Mesenchymal stem cell (in vitro differentiated cells and primary cell): Measurements from ENCODE around the gene WAPL.

ENCODE experiments used
- DNase-seq: peaks from one replicate; pipeline ENCODE4 v3.0.0-alpha.2; 2013
- H2AFZ ChIP-seq: one replicate; pipeline ENCODE4 v1.6.1; 2013; ENCODE audit warnings: low read depth, mild to moderate bottlenecking, control low read depth, inconsistent platforms, low read length, moderate library complexity
- H2AK5ac ChIP-seq: 2 replicates; pipeline ENCODE4 v1.6.1; 2013; ENCODE audit warnings: low read length, moderate library complexity, mild to moderate bottlenecking, inconsistent platforms; ENCODE audit not compliant: severe bottlenecking
- H2BK120ac ChIP-seq: one replicate; pipeline ENCODE4 v1.6.1; 2013; ENCODE audit warnings: low read depth, mild to moderate bottlenecking, inconsistent platforms, low read length, moderate library complexity
- H2BK12ac ChIP-seq, 2 experiments: one replicate each; pipeline ENCODE4 v1.6.1; 2013; ENCODE audit warnings: inconsistent platforms in 2 of 2, low read length in 2 of 2, mild to moderate bottlenecking in 2 of 2, moderate library complexity in 2 of 2, control low read depth in 1 of 2
- H2BK15ac ChIP-seq: one replicate; pipeline ENCODE4 v1.6.1; 2013; ENCODE audit warnings: mild to moderate bottlenecking, low read depth, inconsistent platforms; ENCODE audit not compliant: poor library complexity, severe bottlenecking
- H2BK5ac ChIP-seq: 2 replicates; pipeline ENCODE4 v1.6.1; 2013; ENCODE audit warnings: low read depth, mild to moderate bottlenecking, low read length, control low read depth, inconsistent platforms; ENCODE audit not compliant: poor library complexity, severe bottlenecking
- H3K14ac ChIP-seq, 2 experiments: one replicate each; pipeline ENCODE4 v1.6.1; 2013; ENCODE audit warnings: inconsistent platforms in 2 of 2, low read length in 2 of 2, control low read depth in 1 of 2, mild to moderate bottlenecking in 1 of 2, moderate library complexity in 1 of 2
- H3K18ac ChIP-seq, 2 experiments: one replicate each; pipeline ENCODE4 v1.6.1; 2013; ENCODE audit warnings: inconsistent platforms in 2 of 2, low read length in 2 of 2, control low read depth in 1 of 2, low read depth in 1 of 2, mild to moderate bottlenecking in 1 of 2
- H3K23ac ChIP-seq, 2 experiments: one replicate each; pipeline ENCODE4 v1.6.1; 2013; ENCODE audit warnings: inconsistent platforms in 2 of 2, low read length in 2 of 2, mild to moderate bottlenecking in 2 of 2, moderate library complexity in 2 of 2, control low read depth in 1 of 2
- H3K27ac ChIP-seq: 2 replicates; pipeline ENCODE4 v1.5.1; 2013; ENCODE audit warnings: mild to moderate bottlenecking, moderate library complexity, low read length, control low read depth, inconsistent platforms; ENCODE audit not compliant: poor library complexity, severe bottlenecking
- H3K27me3 ChIP-seq, 2 experiments: 2 replicates each; pipeline versions ENCODE4 v1.6.1 to v1.7.0; 2013; ENCODE audit warnings: low read length in 2 of 2, mild to moderate bottlenecking in 2 of 2, moderate library complexity in 2 of 2, control low read depth in 1 of 2, inconsistent platforms in 1 of 2; ENCODE audit not compliant: control insufficient read depth in 1 of 2, insufficient read depth in 1 of 2
- H3K36me3 ChIP-seq, 2 experiments: 2 replicates each; pipeline versions ENCODE4 v1.6.1 to v1.7.0; 2013; ENCODE audit warnings: low read length in 2 of 2, control low read depth in 1 of 2, inconsistent platforms in 1 of 2, low read depth in 1 of 2, mild to moderate bottlenecking in 1 of 2; ENCODE audit not compliant: insufficient read depth in 2 of 2, control insufficient read depth in 1 of 2
- H3K4ac ChIP-seq, 2 experiments: one replicate each; pipeline ENCODE4 v1.6.1; 2013; ENCODE audit warnings: inconsistent platforms in 2 of 2, low read length in 2 of 2, mild to moderate bottlenecking in 2 of 2, moderate library complexity in 2 of 2, control low read depth in 1 of 2, low read depth in 1 of 2
- H3K4me1 ChIP-seq: 2 replicates; pipeline ENCODE4 v1.6.1; 2013; ENCODE audit warnings: low read depth, low read length, control low read depth; ENCODE audit not compliant: control insufficient read depth, insufficient read depth
- H3K4me2 ChIP-seq: 2 replicates; pipeline ENCODE4 v1.6.1; 2013; ENCODE audit warnings: low read length, mild to moderate bottlenecking, inconsistent platforms; ENCODE audit not compliant: poor library complexity, severe bottlenecking
- H3K4me3 ChIP-seq, 2 experiments: 2 replicates each; pipeline versions ENCODE4 v1.5.1 to v1.7.0; 2013; ENCODE audit warnings: low read length in 2 of 2, mild to moderate bottlenecking in 2 of 2, control low read depth in 1 of 2, low read depth in 1 of 2; ENCODE audit not compliant: insufficient read depth in 1 of 2
- H3K79me1 ChIP-seq: replicated peaks from 2 replicates; pipeline ENCODE4 v1.6.1; 2013; ENCODE audit warnings: mild to moderate bottlenecking, control low read depth, low read length, inconsistent platforms; ENCODE audit not compliant: poor library complexity, severe bottlenecking
- H3K9ac ChIP-seq: 2 replicates; pipeline ENCODE4 v1.7.0; 2013; ENCODE audit warnings: mild to moderate bottlenecking, low read length, moderate library complexity
- H3K9me3 ChIP-seq: 2 replicates; pipeline ENCODE4 v1.7.0; 2013; ENCODE audit warnings: mild to moderate bottlenecking, low read length; ENCODE audit not compliant: control insufficient read depth
- H4K8ac ChIP-seq: one replicate; pipeline ENCODE4 v1.6.1; 2013; ENCODE audit warnings: inconsistent platforms, mild to moderate bottlenecking, low read length, moderate library complexity
- H4K91ac ChIP-seq: one replicate; pipeline ENCODE4 v1.6.1; 2013; ENCODE audit warnings: mild to moderate bottlenecking, low read length, inconsistent platforms
- WGBS: methylation state at CpG from one replicate; pipeline ENCODE4 v1.1.7; 2013; ENCODE audit warnings: mixed read lengths; 5-methylcytosine and 5-hydroxymethylcytosine counted together

WAPL gene

DNA sequence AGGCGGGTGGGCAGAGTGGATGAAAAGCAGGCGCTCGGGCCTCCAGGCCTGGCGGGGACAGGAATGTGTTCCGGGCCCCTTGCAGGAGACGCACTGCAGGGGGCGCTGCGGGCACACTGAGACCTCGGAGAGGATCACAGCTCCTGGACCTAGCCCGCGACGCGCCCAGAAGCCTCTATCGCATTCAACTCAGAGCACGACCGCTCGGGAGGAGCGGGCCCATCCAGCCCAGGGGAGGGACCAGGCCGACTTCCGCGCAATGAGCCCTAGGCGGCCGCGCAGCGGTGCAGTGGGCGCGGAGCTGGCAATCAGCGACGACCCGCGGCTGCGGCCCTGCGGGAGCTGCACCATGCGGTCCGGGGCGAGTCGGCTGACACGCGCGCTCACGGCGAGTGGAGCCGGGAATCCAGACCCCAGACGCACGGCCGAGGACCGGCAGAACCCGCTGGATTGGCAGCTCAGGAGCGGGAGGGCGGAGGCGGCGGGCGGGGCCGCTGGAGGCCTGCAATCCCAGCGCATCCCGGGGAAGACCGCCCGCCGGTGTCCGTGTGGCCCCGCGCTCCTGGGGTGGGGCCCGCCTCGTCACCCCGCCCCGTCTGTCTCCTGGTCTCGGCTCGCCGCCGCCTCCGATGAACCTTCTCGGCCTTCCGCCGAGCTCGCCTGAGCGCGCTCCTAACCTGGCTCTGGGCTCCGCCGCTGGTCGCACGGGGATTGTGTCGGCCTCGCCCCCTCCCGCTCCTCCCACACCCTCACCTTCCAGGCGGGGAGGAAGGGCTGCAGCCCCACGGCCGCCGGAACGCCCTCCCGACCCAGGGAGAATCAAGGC is 121.5 kb downstream of the WAPL start:
- Histone ChIP-seq H3K4me3 (peak overlapping the region; percentile 61 to 76), H2BK120ac (no peak overlapping the region), H4K91ac (peak overlapping the region; percentile 87), H3K9me3 (no peaks in the 10 kb centered on the region), H3K14ac (peak overlapping the region in 1 of 2 experiments; percentile 84), H2AK5ac (no peak overlapping the region), H3K27me3 (peaks cover 9 to 10% of the 10 kb centered on the region in 2 experiments), H4K8ac (peak overlapping the region; percentile 96), H2BK5ac (no peak overlapping the region), H3K4me1 (peaks cover 23% of the 10 kb centered on the region), H3K23ac (no peak overlapping the region), H3K9ac (peak overlapping the region; percentile 87), H3K36me3 (no peaks in the 10 kb centered on the region), H2BK15ac (no peak overlapping the region), H3K79me1 (no peaks in the 10 kb centered on the region), H3K4ac (peak overlapping the region; percentile 40 to 54), H3K4me2 (peak overlapping the region; percentile 99), H2AFZ (peak overlapping the region; percentile 60), H3K27ac (peak overlapping the region; percentile 52), H2BK12ac (peak overlapping the region in 1 of 2 experiments; percentile 40), H3K18ac (peak overlapping the region; percentile 87 to 94)
- DNase-seq: peak; percentile 97
- WGBS: under 1% methylated on average over 70 of the region's 90 CpGs

- Histone ChIP-seq H3K9ac (peak overlapping the region; percentile 87), H2AK5ac (no peak overlapping the region), H3K14ac (no peak overlapping the region), H3K27ac (no peak overlapping the region), H3K36me3 (no peaks in the 10 kb centered on the region), H3K9me3 (no peaks in the 10 kb centered on the region), H4K91ac (no peak overlapping the region), H2AFZ (no peak overlapping the region), H3K27me3 (peaks cover 9 to 10% of the 10 kb centered on the region in 2 experiments), H3K4me1 (peaks cover 23% of the 10 kb centered on the region), H3K18ac (no peak overlapping the region), H3K79me1 (no peaks in the 10 kb centered on the region), H3K4me2 (peak overlapping the region; percentile 35), H4K8ac (peak overlapping the region; percentile 19), H3K4ac (no peak overlapping the region), H2BK15ac (no peak overlapping the region), H3K4me3 (peak overlapping the region in 1 of 2 experiments; percentile 76), H2BK12ac (no peak overlapping the region), H2BK5ac (no peak overlapping the region), H2BK120ac (no peak overlapping the region), H3K23ac (no peak overlapping the region)
- no peak for DNase-seq
- WGBS: 23% methylated on average over 7 of the region's 9 CpGs
Measured at GRCh38 chr10:86399514-86399878, 122.1 kb downstream of the WAPL start.

DNA sequence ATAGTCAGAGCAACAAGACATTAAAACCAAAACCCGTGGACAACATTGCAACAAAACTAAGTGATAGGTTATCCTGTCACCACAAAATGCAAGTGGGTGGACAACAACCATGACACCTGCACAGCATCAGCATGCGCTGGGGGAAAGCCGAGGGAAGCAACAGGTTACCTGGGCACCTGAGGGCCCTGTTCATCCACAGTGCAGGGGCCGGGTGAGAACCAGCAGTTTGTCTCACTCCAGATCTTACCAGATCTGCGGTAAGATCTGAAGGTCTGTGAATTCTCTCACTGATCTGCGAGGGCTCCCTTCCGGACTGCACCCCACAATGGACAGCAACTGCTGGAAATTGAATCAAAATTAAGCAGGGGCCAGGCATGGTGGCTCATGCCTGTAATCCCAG is 124.5 kb downstream of the WAPL start:
- Histone ChIP-seq H3K27me3 (peaks cover 14 to 28% of the 10 kb centered on the region in 2 experiments), H3K4ac (no peak overlapping the region), H2BK120ac (no peak overlapping the region), H3K14ac (no peak overlapping the region), H3K4me2 (no peak overlapping the region), H2AFZ (no peak overlapping the region), H3K79me1 (no peaks in the 10 kb centered on the region), H3K23ac (no peak overlapping the region), H2BK15ac (no peak overlapping the region), H3K9ac (no peak overlapping the region), H3K9me3 (no peaks in the 10 kb centered on the region), H3K27ac (no peak overlapping the region), H2AK5ac (no peak overlapping the region), H4K8ac (no peak overlapping the region), H3K36me3 (no peaks in the 10 kb centered on the region), H4K91ac (no peak overlapping the region), H3K18ac (no peak overlapping the region), H2BK12ac (no peak overlapping the region), H2BK5ac (no peak overlapping the region), H3K4me3 (no peak overlapping the region), H3K4me1 (peaks cover 16% of the 10 kb centered on the region)
- no peak for DNase-seq
- 79% methylated on average over 7 of the region's 7 CpGs for WGBS

GRCh38 chr10:86393862-86394455 is 127.6 kb downstream of the WAPL start:
- Histone ChIP-seq H3K9me3 (no peaks in the 10 kb centered on the region), H2BK15ac (no peak overlapping the region), H4K91ac (no peak overlapping the region), H2BK12ac (no peak overlapping the region), H2BK5ac (no peak overlapping the region), H3K79me1 (no peaks in the 10 kb centered on the region), H3K27ac (no peak overlapping the region), H3K9ac (no peak overlapping the region), H2AFZ (no peak overlapping the region), H4K8ac (no peak overlapping the region), H3K23ac (no peak overlapping the region), H2AK5ac (no peak overlapping the region), H3K4me2 (no peak overlapping the region), H3K4me1 (peaks cover 9% of the 10 kb centered on the region), H3K18ac (no peak overlapping the region), H3K36me3 (no peaks in the 10 kb centered on the region), H3K4ac (no peak overlapping the region), H3K4me3 (no peak overlapping the region), H3K27me3 (peaks cover 38 to 58% of the 10 kb centered on the region in 2 experiments), H3K14ac (no peak overlapping the region), H2BK120ac (no peak overlapping the region)
- 87% methylated on average over 7 of the region's 10 CpGs for WGBS
- DNase-seq: no peak
